SJCRH30 (cell line): ENCODE results near the gene CACNB1. TPM values are rescaled to one million over a fixed set of nuclear protein-coding genes. Genes with fewer than 3 reads are reported as not detected.
"Not testable (repeated sequence)": the region's sequence is repeated elsewhere in the genome, so short reads cannot be mapped to it uniquely, and the experiment has no call there.

ENCODE experiments used
- DNase-seq, 2 experiments: peaks; one replicate each; pipeline ENCODE4 v3.0.0-alpha.2; 2015 to 2020
- H3K27ac ChIP-seq: fragments of 250-450 bp; sonication (Bioruptor Pico); 2 replicates; pipeline ENCODE4 v1.5.1; 2020; ENCODE audit warnings: mild to moderate bottlenecking, moderate library complexity
- H3K27me3 ChIP-seq: fragments of 250-450 bp; sonication (Bioruptor Pico); 2 replicates; pipeline ENCODE4 v1.5.1; 2020; ENCODE audit warnings: mild to moderate bottlenecking, moderate library complexity
- H3K36me3 ChIP-seq: fragments of 250-450 bp; sonication (Bioruptor Pico); 2 replicates; pipeline ENCODE4 v1.5.1; 2020; ENCODE audit warnings: mild to moderate bottlenecking, moderate library complexity
- H3K4me1 ChIP-seq: fragments of 250-450 bp; sonication (Bioruptor Pico); 2 replicates; pipeline ENCODE4 v1.5.1; 2020; ENCODE audit warnings: mild to moderate bottlenecking, moderate library complexity
- H3K4me3 ChIP-seq: fragments of 250-450 bp; sonication (Bioruptor Pico); 2 replicates; pipeline ENCODE4 v1.5.1; 2020; ENCODE audit warnings: mild to moderate bottlenecking, moderate library complexity
- H3K9me3 ChIP-seq: fragments of 250-450 bp; sonication (Bioruptor Pico); replicated peaks from 2 replicates; pipeline ENCODE4 v1.5.1; 2020; ENCODE audit warnings: mild to moderate bottlenecking, moderate library complexity
- total RNA-seq: library from RNA; depleted of rRNA; stranded (reverse); fragments of >200 nt; shearing (Covaris generic); gene quantifications from 2 replicates; pipeline ENCODE4 v1.2.3, GENCODE V29; 2014; rRNA removed

CACNB1 gene
- total RNA-seq, 1 experiment from 2014 or later = 8.3 TPM

GRCh38 chr17:39130205-39130604 lies 67.3 kb downstream of the CACNB1 start:
- no peak overlapping the region for H3K27ac ChIP-seq
- no peaks in the 10 kb centered on the region for H3K36me3 ChIP-seq
- no peaks in the 10 kb centered on the region for H3K9me3 ChIP-seq
- peaks cover 5% of the 10 kb centered on the region for H3K4me1 ChIP-seq
- no peak for DNase-seq
- no peak overlapping the region for H3K4me3 ChIP-seq
- H3K27me3 ChIP-seq = no peaks in the 10 kb centered on the region

- H3K4me1 ChIP-seq = peaks cover 12% of the 10 kb centered on the region
- H3K4me3 ChIP-seq, H3K27me3 ChIP-seq, H3K36me3 ChIP-seq, DNase-seq, H3K27ac ChIP-seq, H3K9me3 ChIP-seq: not testable (repeated sequence)
Measured at GRCh38 chr17:39129544-39129943, 67.9 kb downstream of the CACNB1 start.

- H3K4me3 ChIP-seq = no peak overlapping the region
- H3K27me3 ChIP-seq = no peaks in the 10 kb centered on the region
- no peaks in the 10 kb centered on the region for H3K36me3 ChIP-seq
- no peaks in the 10 kb centered on the region for H3K9me3 ChIP-seq
- H3K27ac ChIP-seq = no peak overlapping the region
- peaks cover 24% of the 10 kb centered on the region for H3K4me1 ChIP-seq
- DNase-seq = no peak
Measured at GRCh38 chr17:39126436-39126835, 71.0 kb downstream of the CACNB1 start.

GRCh38 chr17:39125143-39125875 lies 72.2 kb downstream of the CACNB1 start:
- no peaks in the 10 kb centered on the region for H3K27me3 ChIP-seq
- no peaks in the 10 kb centered on the region for H3K36me3 ChIP-seq
- peak overlapping the region; percentile 35 for H3K27ac ChIP-seq
- DNase-seq = peak; percentile 35 to 58
- H3K4me3 ChIP-seq = no peak overlapping the region
- no peaks in the 10 kb centered on the region for H3K9me3 ChIP-seq
- peaks cover 24% of the 10 kb centered on the region for H3K4me1 ChIP-seq

GRCh38 chr17:39123627-39124026 lies 73.8 kb downstream of the CACNB1 start:
- peak; percentile 75 to 88 for DNase-seq
- Histone ChIP-seq H3K9me3 (no peaks in the 10 kb centered on the region), H3K36me3 (no peaks in the 10 kb centered on the region)

More at GRCh38 chr17:39123627-39124026, 73.8 kb downstream of the CACNB1 start:
- Histone ChIP-seq H3K4me3 (no peak overlapping the region), H3K4me1 (peaks cover 24% of the 10 kb centered on the region), H3K27ac (peak overlapping the region; percentile 57), H3K27me3 (no peaks in the 10 kb centered on the region)

Other genes starting within 250 kb of the CACNB1 start
- gene FBXO47, start 230.3 kb downstream of the CACNB1 start, total RNA-seq = not detected in 2 replicates
- gene PLXDC1, start 46.0 kb downstream of the CACNB1 start, total RNA-seq = 0.06 TPM in 1 of 2 replicates, not detected in the other
- gene ARL5C, start 31.5 kb downstream of the CACNB1 start, total RNA-seq = not detected in 2 replicates
- 2,386 and 2,441 TPM in 2 replicates for gene RPL19, start 2.6 kb upstream of the CACNB1 start, total RNA-seq
- gene STAC2, start 28.3 kb upstream of the CACNB1 start, total RNA-seq = not detected in 2 replicates
- 7.7 and 8.8 TPM in 2 replicates for gene FBXL20, start 204.0 kb upstream of the CACNB1 start, total RNA-seq